NK-92 treated with Interleukin-12 subunit alpha and Interleukin-12 subunit beta, amount 100 ng/mL, for 24 hours (cell line): ENCODE measurements around the gene JMJD8.

Experiments used
- DNase-seq: peaks from one replicate; lab custom pipeline; 2025; lab: John Stamatoyannopoulos, UW

Gene JMJD8

DNA sequence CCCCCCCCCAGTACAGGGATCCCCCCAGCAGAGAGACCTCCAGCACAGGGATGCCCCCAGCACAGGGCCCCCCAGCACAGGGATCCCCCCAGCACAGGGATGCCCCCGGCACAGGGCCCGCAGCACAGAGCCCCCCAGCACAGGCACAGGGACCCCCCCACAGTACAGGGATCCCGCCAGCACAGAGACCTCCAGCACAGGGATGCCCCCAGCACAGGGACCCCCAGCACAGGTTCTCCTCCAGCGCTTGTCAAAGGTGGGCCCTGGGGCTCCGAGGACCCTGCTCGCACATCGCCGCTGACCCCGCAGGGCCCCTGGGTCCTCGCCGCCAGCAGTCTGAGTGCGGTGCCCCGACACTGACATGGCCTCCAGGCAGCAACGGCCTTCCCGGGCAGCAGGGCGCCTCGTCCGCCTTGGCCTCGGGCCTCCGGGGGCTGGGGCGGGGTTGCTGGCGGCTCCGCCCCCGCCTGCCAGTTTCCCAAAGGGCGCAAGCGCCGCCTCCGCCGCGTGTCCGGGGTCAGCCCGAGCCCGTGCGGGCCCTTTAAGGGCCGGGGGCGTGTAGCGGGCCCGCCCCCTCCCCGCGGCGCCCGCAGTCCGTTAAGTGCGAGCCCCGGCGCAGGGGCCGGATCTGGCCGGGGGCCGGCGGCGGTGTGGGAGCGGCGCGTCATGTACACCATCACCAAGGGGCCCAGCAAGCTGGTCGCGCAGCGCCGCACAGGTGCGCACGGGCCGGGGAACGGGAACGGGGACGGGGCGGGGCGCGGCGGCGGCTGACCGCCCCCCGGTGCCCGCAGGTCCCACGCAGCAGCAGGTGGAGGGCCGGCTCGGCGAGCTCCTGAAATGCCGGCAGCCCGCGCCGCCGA lies 42.6 kb downstream of the JMJD8 start, which contains the start of gene MCRIP2:
TSS of gene MCRIP2 (plus strand) at position 503 of the 863 bp plus-strand sequence. CDS start at position 667, 164 bp downstream.
- peak; percentile 36 for DNase-seq

DNA sequence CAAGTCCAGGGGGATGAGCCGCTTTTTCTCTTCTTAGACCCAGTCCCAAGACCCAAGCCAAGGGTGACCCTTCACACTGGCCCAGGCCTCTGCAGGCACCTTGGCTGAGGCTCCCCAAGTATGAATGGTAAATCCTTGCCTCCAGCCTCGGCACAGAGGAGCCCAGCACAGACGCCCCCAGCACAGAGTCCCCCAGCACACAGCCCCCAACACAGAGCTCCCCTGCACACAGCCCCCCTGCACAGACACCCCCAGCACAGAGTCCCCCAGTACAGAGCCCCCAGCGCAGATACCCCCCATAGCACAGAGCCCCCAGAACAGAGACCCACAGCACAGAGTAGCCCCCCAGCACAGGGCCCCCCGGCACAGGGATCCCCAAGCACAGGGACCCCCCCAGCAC lies 43.5 kb downstream of the JMJD8 start:
- no peak for DNase-seq

DNA sequence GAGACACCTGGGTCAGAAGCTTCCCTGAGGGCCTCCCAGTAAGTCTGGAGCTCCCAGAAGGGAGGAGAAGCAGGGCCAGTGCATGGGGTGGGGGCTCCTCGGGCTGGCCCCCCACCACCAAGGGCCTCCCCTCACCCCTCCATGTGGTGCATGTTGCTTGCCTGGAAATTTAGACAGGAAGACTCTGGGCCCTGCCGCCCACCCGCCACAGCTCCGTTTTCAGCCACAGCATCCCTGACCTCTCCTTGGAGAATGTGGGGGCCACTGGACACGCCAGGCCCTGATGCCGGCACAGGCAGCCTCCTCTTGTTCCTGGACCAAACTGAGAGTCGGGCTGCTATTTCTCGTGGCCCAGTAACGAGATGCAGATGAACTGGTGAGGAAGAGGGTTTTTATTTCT lies 45.3 kb downstream of the JMJD8 start:
- DNase-seq, result no peak

DNA sequence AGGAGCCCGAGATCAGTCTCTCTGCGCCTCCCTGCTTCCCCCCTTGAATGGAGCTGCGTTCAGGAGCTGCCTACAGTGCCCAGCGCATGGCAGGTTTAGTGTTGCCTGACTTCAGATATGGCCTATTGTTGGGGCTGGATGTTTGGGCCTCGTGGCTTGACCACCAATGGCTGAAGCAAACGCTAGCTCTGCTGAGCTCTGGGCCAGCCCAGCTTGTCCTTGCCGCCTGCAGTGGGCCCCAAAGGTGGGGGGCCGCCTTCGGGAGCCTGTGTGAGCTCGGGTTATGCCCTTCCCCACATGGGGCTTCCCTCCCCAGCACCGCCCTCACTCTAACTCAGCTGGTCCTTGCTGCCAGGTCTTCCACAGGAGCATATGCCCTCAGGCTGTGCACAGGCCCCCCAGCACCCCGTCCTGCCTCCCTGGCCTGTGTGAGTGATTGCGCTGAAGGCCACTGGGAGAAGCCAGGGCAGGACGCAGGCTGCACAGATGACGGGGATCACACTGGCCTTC lies 46.0 kb downstream of the JMJD8 start:
- DNase-seq, result no peak

DNA sequence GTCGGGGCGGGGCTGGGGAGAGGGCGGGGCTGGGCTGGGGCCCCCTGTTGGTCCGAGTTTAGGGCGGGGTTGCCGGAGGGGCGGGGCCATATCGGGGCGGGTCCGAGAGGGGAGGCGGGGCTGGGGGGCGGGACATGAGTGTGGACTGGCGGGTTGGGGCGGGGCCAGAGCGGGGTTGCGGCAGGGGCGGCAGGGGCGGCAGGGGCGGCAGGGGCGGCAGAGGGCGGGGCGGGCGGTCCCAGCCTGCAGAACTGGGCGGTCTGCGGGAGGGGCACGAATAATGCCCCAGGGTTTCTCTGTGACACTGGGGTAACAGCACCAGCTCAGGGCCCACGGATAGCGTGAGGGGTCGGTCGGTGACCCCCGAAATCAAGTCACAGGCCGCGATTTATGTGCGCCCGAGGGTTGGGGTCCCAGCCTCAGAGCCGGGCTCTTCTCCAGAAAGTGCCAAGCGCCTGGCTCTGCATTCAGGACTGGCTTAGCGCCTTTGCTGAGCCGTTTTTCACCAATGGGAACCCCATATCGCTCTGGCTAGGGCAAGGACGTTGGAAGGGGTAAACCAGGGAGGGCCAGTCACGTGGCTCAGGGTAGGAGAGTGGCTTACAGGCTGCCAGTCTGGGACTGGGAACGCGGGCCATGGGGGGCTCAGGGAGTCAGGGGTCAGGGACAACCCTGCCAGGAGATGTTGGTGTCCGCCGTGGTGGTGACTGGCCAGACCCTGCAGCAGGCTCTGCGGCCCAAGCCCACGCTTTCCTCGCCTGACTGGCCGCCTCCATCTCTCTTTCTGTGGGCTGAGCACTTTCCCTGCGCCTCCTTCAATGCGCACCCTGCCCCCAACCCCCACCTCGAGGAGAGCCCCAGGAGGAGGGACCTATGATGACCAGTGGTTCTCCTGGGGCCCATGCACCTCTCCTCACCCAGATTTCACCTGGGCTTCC lies 46.8 kb downstream of the JMJD8 start:
- peak; percentile 82 for DNase-seq

DNA sequence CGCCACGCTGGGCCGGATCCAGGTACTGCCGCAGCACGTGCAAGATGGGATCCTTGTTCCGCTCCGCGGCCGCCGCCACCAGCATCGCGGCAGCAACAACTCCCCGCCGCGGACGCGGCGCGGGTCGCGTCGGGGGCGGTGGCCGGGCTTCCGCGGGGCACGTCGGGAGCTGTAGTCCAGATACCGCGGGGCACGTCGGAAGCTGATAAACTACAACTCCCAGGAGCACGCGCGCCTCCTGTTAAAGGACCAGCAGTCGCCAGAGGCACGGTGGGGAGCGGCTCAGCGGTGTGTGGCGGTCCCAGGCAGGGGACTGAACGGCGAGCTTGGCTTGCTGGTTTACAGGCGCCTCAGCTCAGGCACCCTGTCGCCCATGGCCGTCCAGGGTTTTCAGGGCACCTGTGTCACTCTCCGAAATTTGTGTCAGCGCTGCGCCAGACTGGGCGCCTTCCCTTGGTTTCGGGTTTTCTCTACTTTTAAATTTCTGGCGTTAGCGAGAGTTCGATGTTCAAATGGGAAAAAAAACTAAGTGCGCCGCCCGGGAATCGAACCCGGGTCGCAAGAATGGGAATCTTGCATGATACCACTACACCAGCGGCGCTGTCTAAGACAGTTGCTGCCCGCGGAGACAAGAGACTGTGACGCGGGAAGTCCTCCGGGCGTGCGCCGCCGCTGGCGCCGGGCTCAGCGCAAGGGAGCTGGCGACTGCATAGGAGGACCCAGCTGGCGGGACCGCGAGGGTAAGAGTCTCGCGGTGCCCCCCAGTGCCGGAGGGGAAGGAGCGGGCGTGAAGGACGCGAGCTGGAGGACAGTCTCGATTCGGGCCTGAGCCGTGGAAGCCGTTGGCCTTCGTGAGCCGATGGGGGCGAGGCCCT lies 47.7 kb downstream of the JMJD8 start, which contains the start of gene METTL26:
TSS of gene METTL26 (minus strand) at position 100 of the 875 bp plus-strand sequence. CDS start at position 85, 15 bp downstream.
- peak; percentile 94 for DNase-seq

DNA sequence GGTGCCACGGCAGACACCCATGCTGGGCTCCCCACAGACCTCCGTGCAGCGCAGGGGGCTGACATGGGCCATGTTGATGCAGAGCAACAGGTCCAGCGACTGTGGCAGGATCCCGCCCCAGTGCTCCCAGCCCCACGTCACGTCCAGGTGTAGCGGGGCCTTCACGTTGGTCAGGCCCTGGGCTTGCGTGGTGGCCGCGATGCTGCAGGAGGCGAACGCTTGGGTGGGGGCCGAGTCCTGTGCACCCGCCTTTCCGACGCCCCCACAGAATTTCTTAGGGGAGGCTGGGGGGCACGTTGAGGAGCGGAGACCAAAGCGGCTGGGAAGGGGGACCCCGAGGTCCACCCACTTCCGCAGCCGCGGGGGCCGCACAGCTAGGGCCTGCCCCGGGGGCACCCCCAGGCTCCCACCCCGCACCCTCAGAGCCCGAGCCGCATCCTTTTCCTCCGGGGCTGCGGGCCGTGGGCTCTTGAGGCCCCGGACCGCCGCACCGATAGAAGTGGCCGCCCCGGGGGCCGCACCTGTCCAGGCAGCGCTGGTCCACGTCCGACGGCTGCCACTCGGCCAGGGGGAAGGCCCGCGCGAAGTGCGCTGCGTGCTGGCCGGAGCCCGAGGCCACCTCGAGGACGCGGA lies 48.4 kb downstream of the JMJD8 start:
- DNase-seq, result no peak

DNA sequence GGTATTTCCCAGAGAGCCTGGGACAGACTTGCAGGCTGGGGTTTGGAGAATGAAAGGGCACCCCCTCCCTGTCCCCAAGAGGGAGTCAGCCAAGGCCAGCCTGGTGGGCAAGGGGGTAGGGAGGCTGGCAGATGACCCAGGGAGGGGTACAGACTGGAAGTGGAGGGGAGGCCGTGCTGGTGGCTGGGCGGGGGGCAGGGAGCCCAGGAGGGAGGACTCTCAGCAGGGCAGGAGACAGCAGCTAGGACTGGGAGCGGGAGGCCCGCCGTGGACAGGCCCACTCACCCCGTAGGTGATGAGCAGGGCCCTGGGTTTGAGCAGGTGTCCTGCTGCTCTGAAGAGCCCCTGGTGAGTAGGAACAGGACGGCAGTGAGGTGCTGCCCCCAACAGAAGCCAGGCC lies 49.1 kb downstream of the JMJD8 start:
- no peak for DNase-seq

DNA sequence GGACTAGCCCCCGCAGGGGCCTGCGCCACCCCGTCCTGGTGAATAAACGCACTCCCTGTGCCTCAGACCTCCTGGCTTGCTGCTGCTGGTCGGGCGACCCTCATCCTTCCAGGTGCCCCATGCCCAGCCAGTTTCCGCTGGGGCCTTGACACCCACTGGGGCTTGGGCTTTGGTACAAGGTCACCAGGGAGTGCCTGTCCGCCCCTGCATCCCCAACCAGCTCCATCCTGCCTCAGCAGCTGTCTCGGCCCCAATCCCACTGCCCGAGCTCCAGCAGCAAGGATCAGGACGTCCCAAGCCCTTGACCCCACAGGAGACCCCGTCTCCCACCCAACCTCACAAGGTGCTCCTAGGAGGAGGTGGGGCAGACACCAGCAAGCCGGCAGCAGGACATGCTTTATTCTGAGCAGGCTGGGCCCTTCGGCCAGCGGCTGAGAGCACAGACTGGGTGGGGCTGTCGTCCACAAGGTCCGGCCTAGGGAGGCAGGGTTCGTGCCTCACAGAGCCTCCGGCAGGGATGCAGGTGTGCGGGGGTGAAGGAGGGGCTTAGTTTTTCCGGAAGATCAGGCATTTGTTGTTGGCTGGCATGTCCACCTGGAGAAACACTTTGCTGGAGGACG lies 50.0 kb downstream of the JMJD8 start:
- DNase-seq, result no peak

DNA sequence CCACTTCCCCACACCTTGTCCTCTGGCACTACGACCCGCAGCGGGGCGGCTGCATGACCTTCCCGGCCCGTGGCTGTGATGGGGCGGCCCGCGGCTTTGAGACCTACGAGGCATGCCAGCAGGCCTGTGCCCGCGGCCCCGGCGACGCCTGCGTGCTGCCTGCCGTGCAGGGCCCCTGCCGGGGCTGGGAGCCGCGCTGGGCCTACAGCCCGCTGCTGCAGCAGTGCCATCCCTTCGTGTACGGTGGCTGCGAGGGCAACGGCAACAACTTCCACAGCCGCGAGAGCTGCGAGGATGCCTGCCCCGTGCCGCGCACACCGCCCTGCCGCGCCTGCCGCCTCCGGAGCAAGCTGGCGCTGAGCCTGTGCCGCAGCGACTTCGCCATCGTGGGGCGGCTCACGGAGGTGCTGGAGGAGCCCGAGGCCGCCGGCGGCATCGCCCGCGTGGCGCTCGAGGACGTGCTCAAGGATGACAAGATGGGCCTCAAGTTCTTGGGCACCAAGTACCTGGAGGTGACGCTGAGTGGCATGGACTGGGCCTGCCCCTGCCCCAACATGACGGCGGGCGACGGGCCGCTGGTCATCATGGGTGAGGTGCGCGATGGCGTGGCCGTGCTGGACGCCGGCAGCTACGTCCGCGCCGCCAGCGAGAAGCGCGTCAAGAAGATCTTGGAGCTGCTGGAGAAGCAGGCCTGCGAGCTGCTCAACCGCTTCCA lies 50.6 kb downstream of the JMJD8 start:
- no peak for DNase-seq

DNA sequence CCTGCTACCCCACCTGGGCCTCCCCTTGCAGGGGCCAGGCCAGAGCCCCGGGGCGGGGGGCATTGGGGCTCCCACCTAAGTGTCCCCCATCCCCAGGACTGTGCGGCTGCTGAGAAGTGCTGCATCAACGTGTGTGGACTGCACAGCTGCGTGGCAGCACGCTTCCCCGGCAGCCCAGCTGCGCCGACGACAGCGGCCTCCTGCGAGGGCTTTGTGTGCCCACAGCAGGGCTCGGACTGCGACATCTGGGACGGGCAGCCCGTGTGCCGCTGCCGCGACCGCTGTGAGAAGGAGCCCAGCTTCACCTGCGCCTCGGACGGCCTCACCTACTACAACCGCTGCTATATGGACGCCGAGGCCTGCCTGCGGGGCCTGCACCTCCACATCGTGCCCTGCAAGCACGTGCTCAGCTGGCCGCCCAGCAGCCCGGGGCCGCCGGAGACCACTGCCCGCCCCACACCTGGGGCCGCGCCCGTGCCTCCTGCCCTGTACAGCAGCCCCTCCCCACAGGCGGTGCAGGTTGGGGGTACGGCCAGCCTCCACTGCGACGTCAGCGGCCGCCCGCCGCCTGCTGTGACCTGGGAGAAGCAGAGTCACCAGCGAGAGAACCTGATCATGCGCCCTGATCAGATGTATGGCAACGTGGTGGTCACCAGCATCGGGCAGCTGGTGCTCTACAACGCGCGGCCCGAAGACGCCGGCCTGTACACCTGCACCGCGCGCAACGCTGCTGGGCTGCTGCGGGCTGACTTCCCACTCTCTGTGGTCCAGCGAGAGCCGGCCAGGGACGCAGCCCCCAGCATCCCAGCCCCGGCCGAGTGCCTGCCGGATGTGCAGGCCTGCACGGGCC lies 51.4 kb downstream of the JMJD8 start:
- DNase-seq, result no peak

DNA sequence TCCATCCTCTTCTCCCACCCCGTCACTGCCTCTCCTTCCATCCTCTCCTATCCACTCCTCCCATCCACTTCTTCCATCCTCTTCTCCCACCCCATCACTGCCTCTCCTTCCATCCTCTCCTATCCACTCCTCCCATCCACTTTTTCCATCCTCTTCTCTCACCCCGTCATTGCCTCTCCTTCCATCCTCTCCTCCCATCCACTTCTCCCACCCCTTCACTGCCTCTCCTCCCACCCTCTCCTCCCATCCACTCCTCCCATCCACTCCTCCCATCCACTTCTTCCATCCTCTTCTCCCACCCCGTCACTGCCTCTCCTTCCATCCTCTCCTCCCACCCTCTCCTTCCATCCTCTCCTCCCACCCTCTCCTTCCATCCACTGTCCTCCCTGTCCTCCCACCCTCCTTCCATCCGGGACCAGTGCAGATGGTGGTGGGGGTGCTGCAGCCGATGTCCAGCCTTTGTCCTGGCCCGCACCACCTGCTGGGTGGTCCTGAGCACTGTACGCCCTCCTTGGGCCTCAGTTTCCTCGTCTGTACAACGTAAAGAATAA lies 52.3 kb downstream of the JMJD8 start:
- no peak for DNase-seq
